Natural killer cell (primary cell): ENCODE measurements around the gene PRMT3. TPM values are rescaled to one million over a fixed set of nuclear protein-coding genes. Genes with fewer than 3 reads are reported as not detected.
A peak's percentile ranks its signal among the peaks of the same experiment; 100 is the strongest.

Experiments
- ATAC-seq, 3 donors: fragments of 150-1000 bp in 2 of 3; fragments of 200-7000 bp in 1 of 3; cut with Tn5 transposase; 1 replicate in 1 of 3; 2 replicates in 2 of 3; pipeline ENCODE4 v1.10.0; 2021; ENCODE audit warnings: mild to moderate bottlenecking in 2 of 3, moderate library complexity in 2 of 3
- DNase-seq, 2 donors: peaks; one replicate each; pipeline versions ENCODE4 v3.0.0 to v3.0.0-alpha.2; 2013 to 2021; ENCODE audit warnings: mixed read lengths in 1 of 2
- H3K27ac ChIP-seq: one replicate; pipeline ENCODE4 v1.5.1; 2013; ENCODE audit warnings: mild to moderate bottlenecking, low read length
- H3K27me3 ChIP-seq: one replicate; pipeline ENCODE4 v1.6.1; 2013; ENCODE audit warnings: low read length; ENCODE audit not compliant: control insufficient read depth, insufficient read depth
- H3K36me3 ChIP-seq: one replicate; pipeline ENCODE4 v1.6.1; 2013; ENCODE audit warnings: low read length; ENCODE audit not compliant: control insufficient read depth, insufficient read depth
- H3K4me1 ChIP-seq: one replicate; pipeline ENCODE4 v1.6.1; 2013; ENCODE audit warnings: low read length; ENCODE audit not compliant: control insufficient read depth, insufficient read depth
- H3K4me3 ChIP-seq: one replicate; pipeline ENCODE4 v1.5.1; 2013; ENCODE audit warnings: low read length
- H3K9me3 ChIP-seq: one replicate; pipeline ENCODE4 v1.6.1; 2013; ENCODE audit warnings: low read length; ENCODE audit not compliant: control insufficient read depth, insufficient read depth
- H3K27ac Mint-ChIP-seq, 2 donors: one replicate each; pipeline ENCODE4 v1.8.0; 2022; ENCODE audit warnings: mild to moderate bottlenecking in 2 of 2, mixed read lengths in 2 of 2, moderate library complexity in 1 of 2
- H3K27me3 Mint-ChIP-seq, 2 donors: one replicate each; pipeline ENCODE4 v1.8.0; 2022; ENCODE audit warnings: low read depth in 2 of 2, mixed read lengths in 2 of 2
- H3K36me3 Mint-ChIP-seq: one replicate; pipeline ENCODE4 v1.8.0; 2022; ENCODE audit warnings: mixed read lengths
- H3K4me1 Mint-ChIP-seq, 2 donors: one replicate each; pipeline ENCODE4 v1.8.0; 2022; ENCODE audit warnings: mixed read lengths in 2 of 2
- H3K4me3 Mint-ChIP-seq: one replicate; pipeline ENCODE4 v1.8.0; 2022; ENCODE audit warnings: mild to moderate bottlenecking, moderate library complexity, mixed read lengths
- H3K9me3 Mint-ChIP-seq, 2 donors: one replicate each; pipeline ENCODE4 v1.8.0; 2022; ENCODE audit warnings: mixed read lengths in 2 of 2
- WGBS: methylation state at CpG from one replicate; pipeline ENCODE4 v1.1.7; 2013; ENCODE audit warnings: missing lambda C conversion rate; ENCODE audit not compliant: insufficient coverage; 5-methylcytosine and 5-hydroxymethylcytosine counted together
- intact Hi-C: fragments of 100-400 bp; cut with micrococcal nuclease; formaldehyde crosslinking; loops from one replicate; pipeline ENCODE4 v1.14.2; 2022
- total RNA-seq, 4 donors: library from RNA; stranded (reverse); fragments of 120-200 nt in 1 of 4; gene quantifications; one replicate each; pipeline versions ENCODE4 v1.2.3 to v1.2.4, GENCODE V29; 2013 to 2022
- TF ChIP-seq, protein P1 (sequence below): fragments of 200-600 bp; IDR thresholded peaks from one replicate; pipeline ENCODE4 v1.8.0; 2022; ENCODE audit warnings: antibody characterized with exemption

The PRMT3 gene
- total RNA-seq, 3 donors from 2014 or later (not counting 1 experiment from before 2014, with no cell fraction given): 10.4 to 12.4 (median 12.1) TPM

DNA sequence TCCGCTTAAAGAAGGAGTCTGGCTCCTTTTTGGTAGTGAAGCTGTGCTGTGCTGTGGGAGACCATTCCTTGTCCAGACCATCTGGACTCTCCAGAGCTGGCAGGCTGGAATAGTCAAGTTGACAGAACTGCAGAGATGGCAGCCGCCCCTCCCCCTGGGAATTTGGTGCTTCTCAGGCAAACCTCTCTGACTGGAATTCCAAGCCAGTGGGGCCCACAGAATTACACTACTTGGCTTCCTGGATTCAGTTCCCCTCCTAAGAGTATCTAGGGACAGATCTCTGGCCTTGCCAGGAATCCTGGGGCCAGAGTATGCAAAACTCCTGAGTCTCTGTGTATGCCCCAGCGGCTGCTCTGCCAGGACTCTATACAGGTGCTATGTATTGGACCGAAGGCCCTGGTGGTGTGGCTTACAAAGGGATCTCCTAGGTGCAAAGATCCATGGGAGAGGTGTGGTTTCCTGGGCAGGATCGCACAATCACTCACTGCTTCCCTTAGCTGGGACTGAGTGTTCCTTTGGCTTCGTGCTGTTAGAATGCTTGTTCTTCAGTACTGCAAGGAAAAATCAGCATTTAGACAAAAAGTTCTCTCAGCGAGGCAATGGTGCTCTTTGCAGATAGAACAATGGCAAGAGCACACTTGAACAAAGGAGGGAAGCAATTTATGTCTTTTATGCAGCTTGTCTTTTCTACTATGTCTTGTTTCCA is 86.8 kb downstream of the PRMT3 start:
- H3K27me3 Mint-ChIP-seq: no peaks in the 10 kb centered on the region
- no peak overlapping the region for H3K4me3 ChIP-seq
- ATAC-seq: no peak
- H3K27ac ChIP-seq: no peak overlapping the region
- DNase-seq: no peak
- peak overlapping the region in 1 of 2 donors; percentile 37 for H3K27ac Mint-ChIP-seq
- H3K4me1 Mint-ChIP-seq: peaks cover 28 to 30% of the 10 kb centered on the region in 2 donors
- H3K27me3 ChIP-seq: no peaks in the 10 kb centered on the region
- H3K36me3 Mint-ChIP-seq: peaks cover 13% of the 10 kb centered on the region
- TF ChIP-seq, protein P1, sequence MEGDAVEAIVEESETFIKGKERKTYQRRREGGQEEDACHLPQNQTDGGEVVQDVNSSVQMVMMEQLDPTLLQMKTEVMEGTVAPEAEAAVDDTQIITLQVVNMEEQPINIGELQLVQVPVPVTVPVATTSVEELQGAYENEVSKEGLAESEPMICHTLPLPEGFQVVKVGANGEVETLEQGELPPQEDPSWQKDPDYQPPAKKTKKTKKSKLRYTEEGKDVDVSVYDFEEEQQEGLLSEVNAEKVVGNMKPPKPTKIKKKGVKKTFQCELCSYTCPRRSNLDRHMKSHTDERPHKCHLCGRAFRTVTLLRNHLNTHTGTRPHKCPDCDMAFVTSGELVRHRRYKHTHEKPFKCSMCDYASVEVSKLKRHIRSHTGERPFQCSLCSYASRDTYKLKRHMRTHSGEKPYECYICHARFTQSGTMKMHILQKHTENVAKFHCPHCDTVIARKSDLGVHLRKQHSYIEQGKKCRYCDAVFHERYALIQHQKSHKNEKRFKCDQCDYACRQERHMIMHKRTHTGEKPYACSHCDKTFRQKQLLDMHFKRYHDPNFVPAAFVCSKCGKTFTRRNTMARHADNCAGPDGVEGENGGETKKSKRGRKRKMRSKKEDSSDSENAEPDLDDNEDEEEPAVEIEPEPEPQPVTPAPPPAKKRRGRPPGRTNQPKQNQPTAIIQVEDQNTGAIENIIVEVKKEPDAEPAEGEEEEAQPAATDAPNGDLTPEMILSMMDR: no peak
- H3K4me1 ChIP-seq: peaks cover 5% of the 10 kb centered on the region
- H3K9me3 Mint-ChIP-seq: no peaks in the 10 kb centered on the region
- no peak overlapping the region for H3K4me3 Mint-ChIP-seq
- H3K9me3 ChIP-seq: peaks cover 3% of the 10 kb centered on the region
- WGBS: 87% methylated on average over 7 of the region's 7 CpGs
- intact Hi-C loops: no loop called here
- peaks cover 5% of the 10 kb centered on the region for H3K36me3 ChIP-seq

DNA sequence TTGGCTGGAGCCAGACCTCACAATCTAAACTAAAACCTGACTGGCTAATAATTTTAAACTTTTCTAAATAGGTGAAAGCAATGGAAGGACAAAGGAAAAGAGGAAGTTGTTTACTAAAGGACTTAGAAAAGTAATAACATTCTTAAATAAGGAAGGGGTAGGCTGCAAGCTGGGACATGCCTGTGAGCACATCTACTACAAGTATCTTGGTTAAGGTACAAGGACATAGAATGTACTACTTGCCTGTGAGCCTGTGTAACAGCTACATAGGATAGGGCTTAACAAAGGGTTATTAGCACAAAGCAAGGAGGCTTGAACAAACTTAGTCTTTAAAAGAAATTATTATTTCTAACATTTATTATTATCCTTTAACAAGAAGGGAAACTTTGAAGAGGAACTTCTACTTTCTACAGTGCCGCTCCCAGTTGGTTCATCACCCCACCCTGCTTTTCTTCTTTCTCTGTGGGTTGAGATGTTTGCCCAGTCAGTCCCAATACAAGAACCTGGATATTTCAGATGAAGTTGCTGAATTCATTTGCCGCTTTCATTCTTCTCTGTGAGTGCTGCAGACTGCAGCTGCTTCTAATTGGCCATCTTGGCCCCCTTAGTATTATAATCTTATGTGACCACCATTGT is 87.5 kb downstream of the PRMT3 start:
- H3K9me3 ChIP-seq: peaks cover 3% of the 10 kb centered on the region
- intact Hi-C loops: no loop called here
- peaks cover 5% of the 10 kb centered on the region for H3K36me3 ChIP-seq
- peaks cover 13% of the 10 kb centered on the region for H3K36me3 Mint-ChIP-seq
- peak overlapping the region in 1 of 2 donors; percentile 37 for H3K27ac Mint-ChIP-seq
- WGBS: 89% methylated on average over 2 of the region's 2 CpGs
- no peak overlapping the region for H3K27ac ChIP-seq
- H3K27me3 ChIP-seq: no peaks in the 10 kb centered on the region
- no peak overlapping the region for H3K4me3 Mint-ChIP-seq
- no peaks in the 10 kb centered on the region for H3K27me3 Mint-ChIP-seq
- TF ChIP-seq, protein P1: no peak
- DNase-seq: no peak
- H3K4me1 ChIP-seq: peaks cover 5% of the 10 kb centered on the region
- peaks cover 28 to 30% of the 10 kb centered on the region in 2 donors for H3K4me1 Mint-ChIP-seq
- no peak overlapping the region for H3K4me3 ChIP-seq
- no peaks in the 10 kb centered on the region for H3K9me3 Mint-ChIP-seq
- ATAC-seq: no peak

DNA sequence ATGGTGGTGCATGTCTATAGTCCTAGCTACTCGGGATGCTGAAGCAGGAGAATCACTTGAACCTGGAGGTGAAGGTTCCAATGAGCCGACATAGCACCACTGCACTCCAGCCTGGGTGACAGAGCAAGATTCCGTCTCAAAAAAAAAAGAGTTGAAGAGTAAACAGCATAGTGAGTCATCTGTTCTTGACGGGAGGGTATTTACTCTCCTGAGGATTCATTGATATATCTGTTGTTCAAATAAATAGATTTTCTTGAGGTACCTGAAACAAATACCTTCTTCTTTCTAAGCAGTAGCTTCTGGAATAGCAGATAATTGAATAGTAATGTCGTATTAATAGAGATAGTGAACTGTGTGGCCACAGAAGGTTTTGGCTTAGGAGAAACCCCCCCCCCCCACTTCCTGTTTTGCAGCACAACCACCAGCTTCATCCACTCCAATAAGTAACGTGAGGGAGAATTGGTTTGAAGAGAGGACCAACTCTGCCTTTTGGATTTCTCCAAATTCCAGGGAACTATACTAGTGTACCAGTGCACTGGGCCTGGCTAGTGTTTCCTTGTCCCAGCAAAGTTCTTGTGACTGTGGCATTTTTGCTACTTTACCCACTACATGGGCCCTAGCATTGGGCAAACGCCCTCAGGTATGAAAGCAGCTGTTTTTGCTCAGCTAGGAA is 90.0 kb downstream of the PRMT3 start:
- ATAC-seq: no peak
- Histone ChIP-seq H3K27ac (no peak overlapping the region), H3K9me3 (no peaks in the 10 kb centered on the region), H3K36me3 (peaks cover 2% of the 10 kb centered on the region), H3K27me3 (no peaks in the 10 kb centered on the region), H3K4me3 (no peak overlapping the region), H3K4me1 (peaks cover 5% of the 10 kb centered on the region)
- DNase-seq: no peak
- intact Hi-C loops: no loop called here
- TF ChIP-seq, protein P1: no peak
- Mint-ChIP-seq H3K4me3 (no peak overlapping the region), H3K36me3 (no peaks in the 10 kb centered on the region), H3K27ac (no peak overlapping the region), H3K27me3 (no peaks in the 10 kb centered on the region), H3K9me3 (no peaks in the 10 kb centered on the region), H3K4me1 (peaks cover 21 to 36% of the 10 kb centered on the region in 2 donors)
- 95% methylated on average over 4 of the region's 7 CpGs for WGBS
